ENCODE data around the gene LRPPRC.

LRPPRC gene

GRCh38 chr2:43993437-43993836, 2.4 kb downstream of the LRPPRC start:
- peaks cover 72% of the 10 kb centered on the region for H3K79me2 ChIP-seq (ENCODE audit: insufficient read depth, low read length)
- H3K4me1 ChIP-seq (ENCODE audit: insufficient read depth, low read length, severe bottlenecking), result peaks cover 25% of the 10 kb centered on the region
- H3K4me2 ChIP-seq (ENCODE audit: low read length), result peak overlapping the region; percentile 96; the same call in 1 of the 2 replicates
- no peak overlapping the region for H2AFZ ChIP-seq (ENCODE audit: low read length)
- TF ChIP-seq CTCF (IDR thresholded peaks at IDR 0.05; ENCODE audit: low read length), result no peak
- TF ChIP-seq EZH2 (IDR thresholded peaks at IDR 0.05; ENCODE audit: borderline replicate concordance, low read length), result no peak
- no peak overlapping the region for H3K9ac ChIP-seq (ENCODE audit: low read length)
- H3K27me3 ChIP-seq (ENCODE audit: insufficient read depth, low read length), result no peaks in the 10 kb centered on the region
- no peak overlapping the region for H3K27ac ChIP-seq (ENCODE audit: low read depth, low read length, poor library complexity, severe bottlenecking)
- no peak overlapping the region for H3K4me3 ChIP-seq (ENCODE audit: low read depth, low read length, poor library complexity, severe bottlenecking)
- H3K9me3 ChIP-seq (ENCODE audit: low read length), result no peaks in the 10 kb centered on the region
- H3F3A ChIP-seq (ENCODE audit: insufficient read depth, low read length), result no peaks in the 10 kb centered on the region
- no peaks in the 10 kb centered on the region for H3K9me2 ChIP-seq (ENCODE audit: low read depth, low read length)
- no peaks in the 10 kb centered on the region for H4K20me1 ChIP-seq (ENCODE audit: insufficient read depth, low read length)
- peaks cover 56% of the 10 kb centered on the region for H3K36me3 ChIP-seq (ENCODE audit: insufficient read depth, low read length)

- TF ChIP-seq EZH2 (IDR thresholded peaks at IDR 0.05; ENCODE audit: borderline replicate concordance, low read length) (no peak), CTCF (IDR thresholded peaks at IDR 0.05; ENCODE audit: low read length) (no peak)
- H3K4me3 ChIP-seq (ENCODE audit: low read depth, low read length, poor library complexity, severe bottlenecking), result no peak overlapping the region
- H2AFZ ChIP-seq (ENCODE audit: low read length), result no peak overlapping the region
- H3K27me3 ChIP-seq (ENCODE audit: insufficient read depth, low read length), result no peaks in the 10 kb centered on the region
- peaks cover 14% of the 10 kb centered on the region for H3K4me1 ChIP-seq (ENCODE audit: insufficient read depth, low read length, severe bottlenecking)
- no peaks in the 10 kb centered on the region for H4K20me1 ChIP-seq (ENCODE audit: insufficient read depth, low read length)
- peaks cover 94% of the 10 kb centered on the region for H3K79me2 ChIP-seq (ENCODE audit: insufficient read depth, low read length)
- H3K36me3 ChIP-seq (ENCODE audit: insufficient read depth, low read length), result peaks cover 68% of the 10 kb centered on the region
- H3K27ac ChIP-seq (ENCODE audit: low read depth, low read length, poor library complexity, severe bottlenecking), result no peak overlapping the region
- H3F3A ChIP-seq (ENCODE audit: insufficient read depth, low read length), result no peaks in the 10 kb centered on the region
- no peaks in the 10 kb centered on the region for H3K9me3 ChIP-seq (ENCODE audit: low read length)
- H3K9ac ChIP-seq (ENCODE audit: low read length), result no peak overlapping the region
- no peaks in the 10 kb centered on the region for H3K9me2 ChIP-seq (ENCODE audit: low read depth, low read length)
- H3K4me2 ChIP-seq (ENCODE audit: low read length), result no peak overlapping the region
Observed at GRCh38 chr2:43989545-43989944, 6.2 kb downstream of the LRPPRC start.

GRCh38 chr2:43986600-43986999, 9.2 kb downstream of the LRPPRC start:
- TF ChIP-seq EZH2 (IDR thresholded peaks at IDR 0.05; ENCODE audit: borderline replicate concordance, low read length), result no peak
- no peak for TF ChIP-seq CTCF (IDR thresholded peaks at IDR 0.05; ENCODE audit: low read length)
- no peaks in the 10 kb centered on the region for H4K20me1 ChIP-seq (ENCODE audit: insufficient read depth, low read length)
- peaks cover 79% of the 10 kb centered on the region for H3K79me2 ChIP-seq (ENCODE audit: insufficient read depth, low read length)
- no peaks in the 10 kb centered on the region for H3K9me2 ChIP-seq (ENCODE audit: low read depth, low read length)
- no peak overlapping the region for H3K9ac ChIP-seq (ENCODE audit: low read length)
- H3K4me2 ChIP-seq (ENCODE audit: low read length), result no peak overlapping the region
- no peaks in the 10 kb centered on the region for H3K27me3 ChIP-seq (ENCODE audit: insufficient read depth, low read length)
- no peak overlapping the region for H3K27ac ChIP-seq (ENCODE audit: low read depth, low read length, poor library complexity, severe bottlenecking)
- no peaks in the 10 kb centered on the region for H3K4me1 ChIP-seq (ENCODE audit: insufficient read depth, low read length, severe bottlenecking)
- H3K36me3 ChIP-seq (ENCODE audit: insufficient read depth, low read length), result peaks cover 55% of the 10 kb centered on the region
- H3K9me3 ChIP-seq (ENCODE audit: low read length), result no peaks in the 10 kb centered on the region
- no peak overlapping the region for H3K4me3 ChIP-seq (ENCODE audit: low read depth, low read length, poor library complexity, severe bottlenecking)
- H2AFZ ChIP-seq (ENCODE audit: low read length), result no peak overlapping the region
- H3F3A ChIP-seq (ENCODE audit: insufficient read depth, low read length), result no peaks in the 10 kb centered on the region

All from OCI-LY1 (cell line).